Measurements from ENCODE around the gene DDA1.

The DDA1 gene

GRCh38 chr19:17312189-17313113 lies 3.1 kb downstream of the DDA1 start:
- peaks cover 18% of the 10 kb centered on the region in 2 experiments for H3K4me1 ChIP-seq (ENCODE audit: control insufficient read depth in 1 of 2, insufficient read depth in 1 of 2, low read depth in 1 of 2, low read length in 1 of 2)
- H3K4me3 ChIP-seq (ENCODE audit: low read depth in 1 of 2, low read length in 1 of 2), result no peak overlapping the region
- peaks cover 36% of the 10 kb centered on the region for H3K36me3 ChIP-seq
- no peaks in the 10 kb centered on the region for H3K27me3 ChIP-seq
- no peak for TF ChIP-seq CTCF (IDR thresholded peaks at IDR 0.05)
- no peaks in the 10 kb centered on the region for H3K9me3 ChIP-seq
- no peak overlapping the region for H3K27ac ChIP-seq

DNA sequence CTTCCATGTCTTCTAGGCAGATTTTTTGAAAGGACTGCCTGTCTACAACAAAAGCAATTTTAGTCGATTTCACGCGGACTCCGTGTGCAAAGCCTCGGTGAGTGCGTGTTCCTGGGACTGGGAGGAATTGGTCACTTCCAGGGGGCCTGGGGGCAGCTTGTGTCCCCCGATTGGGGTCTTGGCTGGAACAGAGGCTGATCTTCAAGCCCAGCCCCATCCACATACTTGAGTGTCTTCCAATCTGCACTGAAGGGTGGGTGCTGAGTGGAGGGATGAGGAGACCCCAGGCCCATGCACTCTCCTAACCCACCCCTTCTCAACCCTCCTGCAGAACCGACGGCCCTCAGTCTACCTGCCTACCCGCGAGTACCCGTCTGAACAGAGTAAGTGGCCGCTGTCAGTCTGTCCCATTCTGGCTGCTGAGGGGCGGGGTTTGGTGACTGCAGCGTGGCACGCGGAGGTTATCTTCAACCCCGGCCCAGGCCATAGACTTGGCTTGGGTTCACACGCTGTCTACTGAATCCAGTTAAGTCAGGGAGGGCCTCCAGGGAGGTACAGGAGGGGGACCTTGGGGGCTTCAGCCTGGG lies 4.7 kb downstream of the DDA1 start:
- TF ChIP-seq CTCF (IDR thresholded peaks at IDR 0.05), result no peak
- Histone ChIP-seq H3K27me3 (no peaks in the 10 kb centered on the region), H3K4me3 (ENCODE audit: low read depth in 1 of 2, low read length in 1 of 2) (no peak overlapping the region), H3K36me3 (peaks cover 39% of the 10 kb centered on the region), H3K4me1 (ENCODE audit: control insufficient read depth in 1 of 2, insufficient read depth in 1 of 2, low read depth in 1 of 2, low read length in 1 of 2) (peaks cover 18 to 21% of the 10 kb centered on the region in 2 experiments), H3K27ac (no peak overlapping the region), H3K9me3 (no peaks in the 10 kb centered on the region)

GRCh38 chr19:17318966-17319365 lies 9.6 kb downstream of the DDA1 start:
- H3K27ac ChIP-seq, result no peak overlapping the region
- peaks cover 63% of the 10 kb centered on the region for H3K36me3 ChIP-seq
- peaks cover 4 to 10% of the 10 kb centered on the region in 2 experiments for H3K4me1 ChIP-seq (ENCODE audit: control insufficient read depth in 1 of 2, insufficient read depth in 1 of 2, low read depth in 1 of 2, low read length in 1 of 2)
- TF ChIP-seq CTCF (IDR thresholded peaks at IDR 0.05), result no peak
- H3K9me3 ChIP-seq, result no peaks in the 10 kb centered on the region
- no peak overlapping the region for H3K4me3 ChIP-seq (ENCODE audit: low read depth in 1 of 2, low read length in 1 of 2)
- peaks cover 19% of the 10 kb centered on the region for H3K27me3 ChIP-seq

DNA sequence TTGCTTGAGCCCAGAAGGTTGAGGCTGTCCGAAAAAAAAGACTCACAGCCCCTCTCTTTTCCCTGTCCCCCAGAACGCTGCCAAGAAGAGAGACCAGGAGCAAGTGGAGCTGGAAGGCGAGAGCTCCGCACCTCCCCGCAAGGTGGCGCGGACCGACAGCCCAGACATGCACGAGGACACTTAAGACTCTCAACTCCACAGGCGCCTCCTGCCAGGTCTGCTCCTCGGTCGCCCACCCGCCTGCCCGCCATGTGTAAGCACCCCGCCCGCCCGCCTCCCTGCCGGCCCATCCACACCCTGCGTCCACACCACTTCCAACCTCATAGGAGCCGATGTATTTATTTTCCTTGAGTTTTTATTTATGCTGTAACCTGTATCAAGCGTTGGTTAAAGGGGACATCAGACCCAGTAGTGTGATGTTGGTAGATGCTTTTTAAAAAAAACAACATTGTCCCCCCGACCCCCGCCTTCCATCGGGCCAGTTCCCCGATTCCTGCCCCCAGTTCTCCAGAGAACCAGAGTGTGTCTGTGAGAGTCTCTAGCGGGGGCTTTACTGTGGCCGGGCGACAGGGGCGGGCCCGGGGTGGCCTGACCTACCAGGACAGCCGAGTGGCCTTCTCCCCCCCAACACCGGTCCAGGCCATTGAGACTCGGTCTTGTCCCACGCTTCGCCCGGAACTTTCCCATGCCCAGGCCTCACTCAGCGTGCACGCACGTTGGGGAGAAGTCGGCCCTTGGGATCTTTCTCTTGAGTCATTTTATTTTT lies 10.3 kb downstream of the DDA1 start:
- TF ChIP-seq CTCF (IDR thresholded peaks at IDR 0.05), result no peak
- Histone ChIP-seq H3K27me3 (peaks cover 26% of the 10 kb centered on the region), H3K4me3 (ENCODE audit: low read depth in 1 of 2, low read length in 1 of 2) (no peak overlapping the region), H3K36me3 (peaks cover 56% of the 10 kb centered on the region), H3K9me3 (no peaks in the 10 kb centered on the region), H3K4me1 (ENCODE audit: control insufficient read depth in 1 of 2, insufficient read depth in 1 of 2, low read depth in 1 of 2, low read length in 1 of 2) (peaks cover 4 to 12% of the 10 kb centered on the region in 2 experiments), H3K27ac (no peak overlapping the region)

- H3K9me3 ChIP-seq, result no peaks in the 10 kb centered on the region
- H3K27ac ChIP-seq, result no peak overlapping the region
- H3K36me3 ChIP-seq, result peaks cover 51% of the 10 kb centered on the region
- peaks cover 4 to 12% of the 10 kb centered on the region in 2 experiments for H3K4me1 ChIP-seq (ENCODE audit: control insufficient read depth in 1 of 2, insufficient read depth in 1 of 2, low read depth in 1 of 2, low read length in 1 of 2)
- H3K4me3 ChIP-seq (ENCODE audit: low read depth in 1 of 2, low read length in 1 of 2), result no peak overlapping the region
- peaks cover 34% of the 10 kb centered on the region for H3K27me3 ChIP-seq
- no peak for TF ChIP-seq CTCF (IDR thresholded peaks at IDR 0.05)
Observed at GRCh38 chr19:17320435-17320834, 11.1 kb downstream of the DDA1 start.
